Hippocampal formation (tissue), 2 donors: ENCODE data around the gene PTPRK.
A peak's percentile ranks its signal among the peaks of the same experiment; 100 is the strongest.
"Not testable (repeated sequence)": the region's sequence is repeated elsewhere in the genome, so short reads cannot be mapped to it uniquely, and the experiment has no call there.

Experiments
- DNase-seq, 2 donors: peaks; one replicate each; lab custom pipeline; 2025; lab: John Stamatoyannopoulos, UW

The PTPRK gene

DNA sequence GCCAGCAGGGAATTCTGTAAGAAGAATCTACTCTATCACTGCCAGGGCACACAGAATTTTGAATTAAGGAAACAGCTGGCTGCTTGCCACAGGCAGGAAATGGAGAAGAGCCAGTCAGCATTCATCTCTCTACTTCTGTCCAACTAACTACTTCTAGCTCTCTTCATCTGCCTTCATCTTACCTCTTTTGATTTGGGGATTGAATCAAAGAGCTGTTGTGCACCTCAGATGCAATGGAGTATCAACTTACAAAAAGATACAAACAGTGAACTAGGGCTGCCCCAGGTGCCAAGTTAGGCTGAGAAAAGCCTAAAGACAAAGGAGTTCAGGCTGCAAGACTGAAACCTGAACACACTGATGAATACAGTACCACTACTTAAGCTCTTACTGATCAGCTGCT is 82.0 kb downstream of the PTPRK start:
- peak in 1 of 2 donors; percentile 6 for DNase-seq

DNA sequence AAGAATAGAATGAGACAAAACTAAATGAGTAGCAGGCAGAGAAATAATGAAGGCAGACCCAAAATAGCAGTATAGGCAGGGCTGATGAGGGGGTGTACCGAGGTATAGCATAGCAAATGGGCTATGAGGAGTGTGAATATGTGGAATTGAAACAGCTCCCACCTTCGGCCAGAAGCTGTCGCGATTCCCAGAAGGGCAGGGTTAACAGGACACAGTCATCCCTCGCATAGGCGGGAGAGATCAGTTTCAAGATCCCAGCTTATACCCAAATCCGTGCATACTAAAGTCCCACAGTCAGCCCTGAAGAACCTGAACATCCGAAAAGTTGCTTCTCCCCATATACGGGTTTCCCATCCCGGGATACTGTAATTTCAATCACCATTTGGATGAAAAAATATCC is 82.7 kb downstream of the PTPRK start:
- DNase-seq, result no peak

DNA sequence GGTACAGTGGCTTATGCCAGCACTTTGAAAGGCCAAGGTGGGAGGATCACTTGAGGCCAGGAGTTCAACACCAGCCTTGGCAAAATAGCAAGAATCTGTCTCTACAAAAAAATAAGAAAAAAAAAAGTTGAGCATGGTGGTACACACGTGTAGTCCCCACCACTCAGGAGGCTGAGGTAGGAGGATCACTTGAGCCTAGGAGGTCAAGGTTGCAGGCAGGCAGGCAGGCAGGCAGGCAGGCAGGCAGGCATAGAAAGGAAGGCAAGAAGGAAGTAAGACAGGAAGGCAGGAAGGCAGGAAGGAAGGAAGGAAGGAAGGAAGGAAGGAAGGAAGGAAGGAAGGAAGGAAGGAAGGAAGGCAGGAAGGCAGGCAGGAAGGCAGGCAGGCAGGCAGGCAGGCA is 85.6 kb downstream of the PTPRK start:
- DNase-seq, result not testable (repeated sequence)

DNA sequence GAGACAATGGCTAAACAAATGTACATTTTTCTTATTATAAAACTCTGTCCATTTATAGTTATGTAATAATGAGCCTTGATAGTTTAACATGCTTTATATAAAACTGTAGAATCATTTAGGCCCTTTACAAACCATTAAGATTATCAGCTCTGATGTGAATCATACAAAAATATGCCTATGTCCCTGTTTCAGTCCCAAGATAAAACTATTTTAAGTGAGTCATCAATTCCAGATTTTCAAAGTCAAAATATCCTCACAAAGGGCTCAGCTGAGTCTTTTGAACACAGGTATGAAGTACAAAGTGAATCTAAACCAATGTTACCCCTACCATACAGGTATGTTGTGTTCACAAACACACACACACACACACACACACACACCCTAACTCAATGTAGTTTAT is 88.0 kb downstream of the PTPRK start:
- no peak for DNase-seq

DNA sequence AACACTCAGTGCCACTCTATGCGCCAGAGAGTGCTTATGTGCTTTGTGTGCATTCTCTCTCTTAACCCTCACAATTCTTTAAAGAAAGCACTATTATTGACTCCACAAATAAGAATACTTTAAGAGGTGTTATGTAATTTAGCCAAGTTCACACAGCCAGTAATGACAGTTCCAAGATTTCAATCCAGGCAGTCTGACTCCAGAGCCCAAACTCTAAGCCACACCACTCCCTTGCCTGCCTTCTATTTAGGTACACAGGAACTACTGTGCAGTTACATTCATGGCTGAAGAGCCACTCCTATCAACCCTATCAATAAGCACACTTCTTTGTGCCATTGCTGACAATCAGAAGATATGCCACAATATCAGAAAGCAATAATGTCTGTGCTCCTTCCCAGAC is 93.3 kb downstream of the PTPRK start:
- DNase-seq, result no peak

DNA sequence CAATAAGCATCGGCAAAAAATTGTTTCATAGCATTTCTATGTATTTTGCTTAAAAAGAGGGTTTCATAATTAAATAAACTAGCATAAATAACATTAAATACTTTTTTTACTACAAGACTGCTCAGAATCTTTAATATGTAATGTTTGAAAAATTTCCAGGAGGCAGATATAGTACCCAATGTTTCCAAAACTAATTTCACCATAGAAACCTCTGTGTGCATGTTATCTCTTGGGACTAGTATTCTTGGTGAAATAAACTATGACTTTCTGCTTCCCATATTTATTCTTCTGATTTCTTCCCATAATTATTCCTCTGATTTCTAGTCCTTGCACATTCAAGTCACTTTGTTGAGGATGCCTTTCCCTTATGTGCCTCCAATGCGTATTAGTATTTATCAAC is 94.5 kb downstream of the PTPRK start:
- no peak for DNase-seq

DNA sequence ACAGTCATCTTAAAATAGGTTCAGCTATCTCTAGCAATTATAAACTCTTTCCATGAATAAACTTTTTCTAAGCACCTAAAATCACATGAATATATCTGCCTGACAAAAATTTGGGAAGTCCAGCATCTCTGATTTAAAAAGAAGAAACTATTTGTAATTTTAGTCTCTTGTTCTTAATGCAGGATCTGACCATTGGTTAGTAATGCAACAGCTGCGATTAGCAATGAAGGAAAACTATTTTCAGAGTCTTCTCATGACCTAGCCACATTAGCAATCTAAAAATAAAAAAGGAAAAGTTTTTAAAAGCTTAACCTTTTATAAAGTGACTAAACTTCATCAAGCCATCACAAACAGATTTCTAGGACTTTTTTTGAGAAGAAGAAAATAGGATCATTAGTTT is 97.5 kb downstream of the PTPRK start:
- no peak for DNase-seq

DNA sequence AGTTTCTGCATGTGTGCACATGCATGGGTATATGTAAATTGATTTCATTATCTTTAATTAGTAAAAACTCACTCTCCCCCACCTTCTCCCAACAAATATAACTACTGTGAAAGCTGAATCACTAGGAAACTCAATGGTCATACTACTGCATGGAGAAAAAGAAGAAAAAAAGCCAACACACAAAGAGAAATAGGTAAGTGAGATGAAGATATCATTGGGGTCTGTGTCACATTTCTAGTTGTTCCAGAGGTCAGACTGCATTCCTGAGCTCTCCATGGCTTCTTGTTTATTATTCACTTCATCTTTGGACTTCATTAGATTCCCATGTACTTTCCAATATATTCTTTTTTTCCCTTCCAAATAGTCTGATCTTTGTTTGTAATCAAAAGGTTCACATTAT is 98.2 kb downstream of the PTPRK start:
- DNase-seq, result no peak

DNA sequence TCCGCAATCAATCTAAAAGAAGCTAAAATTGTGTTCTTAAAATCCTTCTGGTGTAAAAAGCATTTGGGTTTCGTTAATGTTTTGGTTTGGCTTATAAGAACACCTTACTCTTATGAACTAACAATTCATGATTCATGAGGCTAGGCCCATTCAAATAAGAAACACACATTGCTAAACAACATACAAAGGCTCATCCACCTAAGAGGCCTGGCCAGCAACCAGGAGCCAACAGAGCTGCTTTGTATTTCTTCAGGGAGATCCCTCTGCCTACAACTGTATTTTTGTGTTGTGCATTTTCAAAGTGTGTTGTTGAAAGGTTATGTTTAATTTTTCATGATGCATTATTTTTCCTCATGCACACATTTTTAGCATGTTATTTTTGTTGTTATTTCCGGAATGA is 98.6 kb downstream of the PTPRK start:
- DNase-seq, result peak; percentile 9 to 30

DNA sequence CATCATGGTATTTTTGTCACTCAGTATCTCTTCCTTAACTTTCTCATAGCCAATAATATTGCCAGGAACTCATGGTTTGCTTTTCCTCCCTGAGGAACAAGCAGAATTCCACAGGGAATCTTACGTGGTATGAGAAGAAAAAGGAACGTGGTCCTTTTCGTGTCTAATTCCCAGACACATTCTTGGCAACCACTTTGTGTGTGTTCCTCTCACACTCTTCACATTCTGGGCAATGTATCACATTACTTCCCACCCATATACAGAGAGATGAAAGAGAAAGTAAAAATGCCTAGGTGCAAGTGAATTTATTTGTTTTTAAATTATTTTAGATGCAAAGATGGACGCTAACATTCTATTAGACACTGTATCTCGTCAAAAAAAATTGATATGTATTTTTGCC is 102.7 kb downstream of the PTPRK start:
- no peak for DNase-seq

DNA sequence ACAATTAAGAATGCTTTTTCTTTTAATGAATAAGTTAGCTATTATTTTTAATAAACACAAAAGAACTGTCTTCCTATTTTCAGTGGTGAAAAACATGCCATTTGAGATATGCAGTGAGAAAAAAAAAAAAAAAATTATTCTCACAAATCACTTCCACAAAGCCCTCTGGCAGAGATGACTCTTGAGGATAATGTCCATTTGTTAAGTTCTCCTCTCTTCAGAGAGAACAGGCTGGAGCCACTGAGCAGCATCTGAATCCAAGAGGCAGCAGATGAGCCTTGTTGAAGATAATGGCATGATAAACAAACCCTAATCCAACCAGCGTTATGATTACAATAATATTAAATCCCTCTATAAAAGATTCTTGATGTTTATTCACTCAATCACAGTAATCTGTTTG is 105.0 kb downstream of the PTPRK start:
- DNase-seq, result peak; percentile 8 to 29

DNA sequence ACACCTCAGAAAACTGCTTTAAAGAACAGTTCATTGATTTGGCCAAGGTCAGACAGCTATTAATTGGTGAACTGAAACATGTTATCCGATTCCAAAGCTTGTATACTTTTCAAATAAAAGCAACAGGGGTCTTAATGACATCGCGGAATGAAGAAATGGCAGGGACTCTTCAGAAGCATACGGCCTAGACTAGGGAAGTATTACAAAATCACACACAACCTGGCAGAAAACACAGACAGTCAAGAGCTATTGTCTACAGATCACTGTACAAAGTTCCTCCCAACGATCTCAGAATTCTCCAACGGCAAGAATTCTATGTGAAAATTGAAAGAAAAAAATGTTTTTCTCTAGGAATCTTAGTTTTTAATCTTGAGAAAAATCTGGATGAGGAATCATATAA is 105.5 kb downstream of the PTPRK start:
- DNase-seq, result no peak

DNA sequence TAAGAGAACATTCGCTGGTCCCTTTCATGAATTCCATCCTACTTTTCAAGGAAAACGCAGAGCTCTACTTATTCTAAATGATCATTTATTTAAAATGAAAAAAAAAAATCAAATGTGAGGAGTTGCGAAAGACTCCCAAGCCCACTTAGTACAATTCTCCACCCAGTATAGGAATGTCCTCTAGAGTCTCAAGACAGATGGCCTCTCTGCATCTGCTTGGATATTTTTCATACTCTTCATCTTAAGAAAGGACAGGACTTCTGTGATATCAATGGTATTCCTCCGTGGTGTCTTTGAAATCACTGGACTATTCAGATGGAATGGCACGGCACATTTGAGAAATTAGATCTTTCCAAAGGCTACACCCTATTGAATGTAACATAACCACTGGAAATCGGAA is 107.1 kb downstream of the PTPRK start:
- no peak for DNase-seq

DNA sequence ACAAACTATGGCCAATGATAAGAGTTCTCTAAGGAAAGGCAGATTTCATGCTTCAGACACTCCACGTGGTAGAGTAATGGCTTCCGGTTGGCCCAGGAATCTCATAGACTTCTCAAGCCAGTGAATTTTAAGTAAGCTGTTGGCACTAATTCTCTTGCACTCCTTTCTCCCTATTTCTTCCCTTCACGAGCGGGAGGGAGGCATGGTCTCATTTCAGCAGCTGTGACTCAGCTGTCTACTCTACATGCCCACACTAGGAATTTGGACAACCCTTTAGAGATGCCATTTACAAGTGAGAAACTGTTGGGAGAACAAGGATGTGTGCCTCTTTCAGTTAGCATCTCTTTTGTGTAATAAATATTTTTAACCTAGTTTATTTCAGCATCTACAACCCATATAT is 107.7 kb downstream of the PTPRK start:
- no peak for DNase-seq

DNA sequence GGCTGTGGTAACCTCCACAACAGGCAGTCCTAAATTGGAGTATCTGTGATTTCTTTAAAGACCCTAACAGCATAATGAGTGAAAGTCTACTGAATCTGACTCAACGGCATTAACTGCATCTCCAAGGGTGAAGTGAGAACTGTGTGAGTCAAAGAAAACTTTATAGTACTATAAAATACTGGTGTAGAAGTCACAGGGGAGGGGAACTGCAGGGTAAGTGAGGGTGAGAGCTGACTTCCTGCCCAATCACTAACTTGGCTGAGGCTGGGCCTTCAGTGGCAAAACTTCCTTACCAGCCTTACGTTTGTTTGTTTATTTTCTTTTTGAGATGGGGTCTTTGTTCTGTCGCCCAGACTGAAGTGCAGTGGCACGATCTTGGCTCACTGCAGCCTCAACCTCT is 109.8 kb downstream of the PTPRK start:
- no peak for DNase-seq

DNA sequence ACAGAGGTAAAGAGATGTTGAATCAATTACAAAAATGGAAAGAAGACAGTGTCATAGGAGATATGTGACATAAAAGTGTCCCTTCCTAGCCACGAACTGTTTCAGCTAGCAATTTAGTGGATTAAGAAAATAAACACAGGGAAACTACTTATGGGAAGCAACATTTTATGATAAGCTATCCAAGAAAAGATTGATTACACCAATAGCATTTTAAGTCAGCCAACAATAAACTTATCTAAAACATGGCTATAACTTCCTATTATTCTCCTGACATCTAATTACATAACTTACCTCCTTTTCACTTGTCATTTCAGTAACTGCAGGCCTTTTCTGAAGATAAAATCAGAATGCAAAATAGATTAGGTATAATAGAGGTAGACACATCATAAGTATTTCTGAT is 111.4 kb downstream of the PTPRK start:
- DNase-seq, result no peak

DNA sequence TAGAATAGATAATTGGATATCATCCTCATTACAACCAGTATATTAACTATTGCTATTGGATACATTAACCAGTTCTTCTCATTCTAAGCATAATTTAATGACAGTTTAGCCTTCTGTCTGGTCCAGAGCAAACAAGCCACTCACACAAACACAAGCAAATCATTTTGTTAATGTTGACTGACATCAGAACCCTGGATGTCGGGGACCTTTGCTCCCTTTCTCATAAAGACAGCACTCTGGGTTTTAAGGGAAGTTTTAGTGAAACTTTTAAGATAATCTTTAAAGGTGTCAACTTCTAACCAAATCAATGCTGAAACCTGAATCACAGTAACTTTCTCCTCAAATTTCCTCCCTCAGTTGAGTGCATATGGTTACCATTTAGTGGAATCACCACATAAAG is 113.9 kb downstream of the PTPRK start:
- DNase-seq, result no peak

DNA sequence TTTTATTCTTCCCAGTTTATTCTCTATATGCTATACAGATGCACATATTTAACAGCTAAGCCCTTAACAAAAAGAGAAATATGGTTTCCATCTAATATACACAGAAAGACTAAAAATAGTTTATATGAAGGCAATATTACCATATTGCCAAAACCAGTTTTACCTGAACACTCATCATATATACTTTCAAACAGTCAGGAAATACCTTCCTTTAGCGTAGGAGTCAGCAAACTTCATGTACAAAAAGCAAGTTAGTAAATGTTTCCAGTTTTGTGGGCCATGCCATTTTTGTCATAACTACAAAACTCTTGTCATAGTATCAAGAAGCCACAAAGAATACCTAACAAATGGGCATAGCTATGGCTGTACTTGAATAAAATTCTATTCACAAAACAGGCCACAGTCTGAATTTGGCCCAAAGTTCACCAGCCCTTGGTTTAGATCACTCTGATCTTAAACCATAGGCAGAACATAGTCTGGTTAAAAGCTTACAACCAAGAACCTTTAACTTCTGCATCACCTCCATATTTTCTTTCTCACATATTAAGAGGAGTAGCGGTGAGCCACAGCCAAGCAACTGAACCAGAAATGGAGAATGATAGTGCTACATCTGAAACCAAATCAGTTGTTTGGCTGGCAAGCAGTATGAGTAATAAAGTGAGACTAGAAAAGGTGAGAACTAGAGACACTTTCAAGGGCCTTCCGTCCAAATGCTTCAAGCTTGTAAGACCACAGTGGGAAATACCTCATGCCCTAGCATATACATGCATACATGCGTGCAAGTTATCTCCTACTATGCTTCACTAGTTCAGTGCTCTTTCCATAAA is 116.6 kb downstream of the PTPRK start:
- DNase-seq, result no peak

DNA sequence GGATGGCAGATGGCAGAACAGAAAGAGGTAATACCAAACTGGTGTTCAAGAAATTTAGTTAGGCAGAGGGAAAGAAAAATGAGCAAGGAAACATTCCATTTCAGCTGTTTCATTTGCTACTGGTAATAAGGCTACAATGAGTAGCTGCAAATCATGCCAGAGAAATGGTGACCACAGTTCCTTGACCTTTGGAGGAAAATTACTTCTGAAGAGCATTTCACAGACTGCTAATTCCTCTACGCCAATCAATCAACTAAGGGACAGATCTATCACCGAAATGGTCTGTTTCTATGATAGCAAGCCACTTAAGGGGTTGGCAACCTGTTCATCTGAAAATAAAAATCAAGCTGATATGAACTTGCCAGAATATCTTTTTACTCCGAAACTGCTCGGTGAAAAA is 119.5 kb downstream of the PTPRK start:
- no peak for DNase-seq

DNA sequence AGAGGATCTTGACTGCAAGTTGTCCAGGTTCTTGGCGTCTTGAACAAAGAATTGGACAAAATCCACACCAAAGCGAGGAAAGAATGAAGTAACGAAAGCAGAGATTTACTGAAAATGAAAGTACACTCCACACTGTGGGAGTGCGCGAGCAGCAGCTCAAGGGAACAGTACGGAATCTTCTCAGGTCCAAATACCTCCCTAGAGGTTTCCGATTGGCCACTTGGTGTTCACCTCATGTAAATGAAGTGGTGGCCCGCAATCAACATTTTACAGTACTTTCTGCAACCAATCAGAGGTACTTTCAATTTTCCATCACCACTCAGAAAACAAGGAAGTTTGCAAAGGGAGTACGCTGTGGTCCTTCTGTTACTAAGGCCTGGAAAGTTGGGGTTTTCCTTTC is 122.4 kb downstream of the PTPRK start:
- DNase-seq, result no peak

DNA sequence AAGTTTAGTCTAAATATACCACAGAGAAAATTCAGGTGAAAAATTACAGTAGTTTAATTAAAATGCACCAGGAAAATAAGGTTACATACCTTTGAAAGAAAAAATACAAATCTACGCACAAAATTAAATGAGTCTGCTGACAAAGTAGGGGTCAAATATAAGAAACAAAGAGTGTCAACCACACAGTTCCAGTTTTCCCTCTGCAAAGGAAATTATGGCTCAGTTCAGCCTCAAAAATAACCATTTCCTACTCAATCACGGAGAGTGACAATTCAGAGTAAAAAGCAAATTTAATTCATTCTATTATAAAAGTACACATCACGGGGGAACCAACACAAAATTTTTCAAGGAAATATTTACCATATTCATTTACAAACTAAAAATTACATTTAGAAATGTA is 124.8 kb downstream of the PTPRK start:
- DNase-seq, result no peak

DNA sequence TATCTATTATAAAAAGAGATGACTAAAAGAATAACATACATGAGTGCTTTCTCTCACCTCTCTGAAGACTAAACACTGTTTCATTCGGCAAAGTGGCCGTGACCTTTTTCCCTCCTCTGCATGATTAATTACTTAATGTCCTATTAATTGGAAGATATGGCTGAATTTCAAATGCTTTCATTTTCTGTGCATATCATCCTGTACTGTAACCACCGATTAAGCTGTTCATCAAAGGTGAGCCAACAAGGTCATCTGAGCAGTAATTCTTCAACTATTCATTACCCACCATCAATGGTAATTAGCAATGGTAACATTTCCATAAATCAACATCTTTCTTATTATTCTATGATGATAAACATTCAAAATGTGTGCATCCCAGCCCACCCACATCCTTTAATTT is 125.2 kb downstream of the PTPRK start:
- DNase-seq, result no peak

DNA sequence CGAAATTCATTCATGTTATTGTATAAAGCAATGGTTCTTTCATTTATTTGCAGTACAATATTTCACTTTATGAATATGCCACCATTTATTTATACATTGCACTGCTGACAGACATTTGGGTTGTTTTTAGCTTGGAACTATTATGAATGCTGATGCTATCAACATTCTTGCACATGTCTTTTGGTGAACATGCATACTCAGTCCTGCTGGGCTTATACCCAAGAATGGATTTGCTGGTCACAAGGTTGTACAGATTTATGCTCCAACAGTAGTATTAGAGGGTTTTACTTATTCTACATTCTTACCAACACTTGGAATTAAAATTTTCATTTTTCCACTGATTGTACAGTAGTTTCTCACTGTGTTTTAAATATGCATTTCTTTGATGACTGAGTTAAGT is 126.2 kb downstream of the PTPRK start:
- no peak for DNase-seq

DNA sequence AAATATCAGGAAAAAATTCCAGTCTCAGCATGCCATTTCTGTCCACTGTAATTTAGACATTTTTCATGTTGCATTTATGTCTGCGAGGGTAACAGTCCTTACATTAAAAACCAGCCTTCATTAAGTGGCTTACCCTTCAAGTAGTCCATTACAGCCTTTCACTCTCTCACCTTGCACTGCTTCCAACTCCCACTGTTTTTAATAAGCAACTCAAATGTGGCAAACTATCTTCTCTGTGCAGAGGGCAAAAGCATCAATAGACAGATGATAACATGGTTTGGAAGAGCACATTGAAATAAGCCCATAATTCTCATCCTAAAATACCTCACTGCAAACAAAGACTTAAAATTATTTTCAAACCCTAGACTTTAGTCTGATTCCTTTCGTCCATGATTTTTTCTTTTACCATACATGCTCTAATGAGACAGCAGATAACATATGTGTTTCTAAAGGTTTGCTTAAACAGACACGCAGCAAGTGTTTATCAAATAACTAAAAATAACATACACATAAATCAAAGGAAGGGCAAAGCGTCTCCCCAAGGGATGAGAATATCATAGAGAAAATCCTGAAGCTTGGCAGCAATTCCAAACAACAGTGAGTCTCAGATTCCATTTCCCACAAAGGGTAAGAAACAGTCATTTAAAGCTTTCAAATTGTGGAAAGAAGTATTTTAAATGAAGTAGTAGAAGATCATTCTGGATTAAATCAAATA is 130.4 kb downstream of the PTPRK start:
- DNase-seq, result no peak
